ENCODE measurements around the gene UNK.
"Not testable (repeated sequence)": the region's sequence is repeated elsewhere in the genome, so short reads cannot be mapped to it uniquely, and the experiment has no call there.

The UNK gene

DNA sequence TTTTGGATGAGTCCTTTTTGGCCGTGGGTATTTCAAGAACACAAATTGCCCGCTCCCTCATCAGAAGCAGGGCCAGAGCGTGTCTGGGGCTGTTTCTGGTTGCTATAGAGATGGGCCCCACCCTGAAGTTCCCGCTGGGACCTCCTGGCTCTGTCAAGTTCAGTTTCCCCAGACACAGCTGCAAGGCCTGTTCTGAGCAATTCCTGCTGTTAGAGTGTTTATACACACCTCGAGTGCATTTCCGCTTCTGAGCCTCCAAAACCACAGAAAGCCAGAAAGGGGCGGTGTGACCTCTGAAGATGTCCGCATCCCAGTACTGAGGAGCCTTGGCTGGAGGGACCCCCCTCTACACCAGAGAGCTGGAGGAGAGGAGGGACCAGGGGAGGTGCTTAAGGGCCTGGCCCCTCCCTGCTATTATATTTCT is 79.9 kb downstream of the UNK start:
- CTCF ChIA-PET: interaction anchor here (0.6 kb wide), 2 partner anchors 117 to 372 kb away, joined by 3 read pairs; no protein-coding TSS in a partner anchor
- no peak for TF ChIP-seq TARDBP (IDR thresholded peaks at IDR 0.05)
- TF ChIP-seq ZNF384 (IDR thresholded peaks at IDR 0.05): no peak
- no peak for TF ChIP-seq FOXM1 (IDR thresholded peaks at IDR 0.05; ENCODE audit: borderline replicate concordance)
- no peak for TF ChIP-seq HDGF (IDR thresholded peaks at IDR 0.05; ENCODE audit: borderline replicate concordance)
- TF ChIP-seq L3MBTL2 (conservative IDR thresholded peaks at IDR 0.05): no peak
- no peak for TF ChIP-seq ELF4 (IDR thresholded peaks at IDR 0.05)
- no peak for TF ChIP-seq SP1 (IDR thresholded peaks at IDR 0.05)
- no peak for TF ChIP-seq LEF1 (IDR thresholded peaks at IDR 0.05; ENCODE audit: borderline replicate concordance)
- TF ChIP-seq NFRKB (IDR thresholded peaks at IDR 0.05): no peak
- TF ChIP-seq SUZ12 (IDR thresholded peaks at IDR 0.05): no peak
- TF ChIP-seq FOXK2 (IDR thresholded peaks at IDR 0.05): no peak
- no peak for TF ChIP-seq CTBP1 (IDR thresholded peaks at IDR 0.05; ENCODE audit: borderline replicate concordance)
- no peak for DNase-seq (ENCODE audit: extremely low spot score)
- POLR2A ChIA-PET: interaction anchor here (0.8 to 2.4 kb wide), 3 partner anchors 9 to 85 kb away, joined by 3 to 6 read pairs (median 4); partner anchors contain the start of gene WBP2

GRCh38 chr17:75864887-75865286 is 80.3 kb downstream of the UNK start:
- POLR2A ChIA-PET: interaction anchor here (0.8 to 2.4 kb wide), 3 partner anchors 10 to 85 kb away, joined by 3 to 6 read pairs (median 4); partner anchors contain the start of gene WBP2
- not testable (repeated sequence) for DNase-seq (ENCODE audit: extremely low spot score)
- CTCF ChIA-PET: interaction anchor here (0.6 to 0.7 kb wide), 3 partner anchors 26 to 372 kb away, joined by 3 to 4 read pairs (median 3); no protein-coding TSS in a partner anchor

DNA sequence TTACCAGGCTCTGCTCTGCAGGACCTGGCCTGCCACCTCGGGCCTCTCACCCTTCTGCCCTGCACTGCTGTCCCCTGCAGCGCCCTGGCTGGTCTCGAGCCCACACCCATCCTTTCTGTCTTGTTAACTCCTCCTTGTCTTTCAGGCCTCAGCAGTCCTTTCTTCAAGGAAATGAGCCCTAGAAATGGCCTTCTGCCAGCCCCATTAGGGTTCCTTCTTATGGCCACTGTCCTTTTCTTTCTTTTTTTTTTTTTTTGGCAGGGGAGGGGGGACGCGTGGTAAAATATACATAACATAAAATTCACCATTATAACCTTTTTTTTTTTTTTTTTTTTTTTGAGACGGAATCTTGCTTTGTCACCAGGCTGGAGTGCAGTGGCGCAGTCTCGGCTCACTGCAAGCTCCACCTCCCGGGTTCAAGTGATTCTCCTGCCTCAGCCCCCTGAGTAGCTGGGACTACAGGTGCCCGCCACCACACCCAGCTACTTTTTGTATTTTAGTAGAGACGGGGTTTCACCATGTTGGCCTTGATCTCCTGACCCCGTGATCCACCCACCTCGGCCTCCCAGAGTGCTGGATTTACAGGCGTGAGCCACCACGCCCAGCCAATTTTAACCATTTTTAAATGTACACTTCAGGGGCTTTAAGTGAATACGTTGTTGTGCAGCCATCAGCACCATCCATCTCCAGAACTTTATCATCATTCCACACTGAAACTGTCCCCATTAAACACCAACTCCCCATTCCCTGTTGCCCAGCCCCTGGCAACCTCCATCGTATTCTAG is 81.0 kb downstream of the UNK start:
- DNase-seq (ENCODE audit: extremely low spot score); POLR2A ChIA-PET: not testable (repeated sequence)
- CTCF ChIA-PET: interaction anchor here (0.7 kb wide), 1 partner anchor 26 kb away, joined by 4 read pairs; no protein-coding TSS in a partner anchor

DNA sequence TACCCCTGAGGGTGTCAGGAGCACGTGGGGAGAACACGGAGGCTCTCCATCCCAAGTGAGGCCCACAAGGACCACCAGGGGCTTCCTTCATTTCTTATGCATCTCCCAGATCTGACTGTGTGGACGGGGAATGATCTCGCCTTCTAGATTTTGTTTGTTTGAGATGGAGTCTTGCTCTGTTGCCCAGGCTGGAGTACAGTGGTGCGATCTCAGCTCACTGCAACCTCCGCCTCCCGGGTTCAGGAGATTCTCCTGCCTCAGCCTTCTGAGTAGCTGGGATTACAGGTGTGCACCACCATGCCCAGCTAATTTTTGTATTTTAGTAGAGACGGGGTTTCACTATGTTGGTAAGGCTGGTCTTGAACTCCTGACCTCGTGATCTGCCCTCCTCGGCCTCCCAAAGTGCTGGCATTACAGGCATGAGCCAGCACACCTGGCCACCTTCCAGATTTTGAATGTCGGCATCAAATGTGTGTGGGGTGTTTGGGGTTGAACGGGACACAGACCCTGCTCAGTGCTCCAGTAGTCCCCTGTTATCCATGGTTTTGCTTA is 84.2 kb downstream of the UNK start:
- DNase-seq (ENCODE audit: extremely low spot score): not testable (repeated sequence)
- ChIA-PET CTCF (interaction anchor here (1.5 kb wide), 1 partner anchor 137 kb away, joined by 3 read pairs; no protein-coding TSS in a partner anchor), POLR2A (interaction anchor here (1.6 kb wide), 1 partner anchor 14 kb away, joined by 5 read pairs; the partner anchor contains the start of gene WBP2)

DNA sequence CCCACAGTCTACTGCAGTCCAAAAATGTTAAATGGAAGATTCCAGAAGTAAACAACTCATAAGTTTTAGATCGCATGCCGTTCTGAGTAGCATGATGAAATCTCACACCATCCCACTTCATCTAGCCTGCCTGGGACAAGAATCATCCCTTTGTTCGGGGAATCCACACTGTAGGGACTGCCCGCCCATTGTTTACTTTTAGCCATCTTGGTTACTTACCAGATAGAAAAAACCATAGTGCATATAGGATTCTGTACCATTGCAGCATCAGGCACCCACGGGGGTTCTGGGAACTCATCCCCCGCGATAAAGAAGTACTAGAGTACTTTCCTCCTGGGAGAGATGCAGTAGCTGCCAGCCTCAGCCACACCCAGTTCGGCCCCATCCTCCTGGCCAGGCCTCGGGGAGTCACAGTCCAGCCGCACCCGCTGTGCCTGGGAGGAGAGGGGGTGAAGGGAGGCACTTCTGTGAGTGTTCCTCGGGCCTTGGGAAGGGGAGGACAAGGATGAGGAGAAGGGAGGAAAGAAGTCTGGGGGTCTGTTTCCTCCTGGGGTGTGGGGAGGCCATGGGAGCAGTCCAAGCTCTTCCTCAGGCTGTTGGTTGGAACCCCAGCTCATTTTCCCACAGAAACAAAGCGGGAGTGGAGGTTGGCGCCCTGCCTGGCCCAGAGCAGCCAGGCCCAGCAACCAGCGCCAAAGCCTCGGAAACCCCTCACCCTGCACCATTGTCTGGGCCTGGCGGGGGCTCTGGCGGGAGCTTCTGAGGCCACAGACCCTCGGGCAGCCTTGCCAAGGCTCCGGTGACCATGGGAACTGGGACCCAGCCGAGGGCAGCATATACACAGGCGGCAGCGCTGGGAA is 84.9 kb downstream of the UNK start:
- TF ChIP-seq SP1 (IDR thresholded peaks at IDR 0.05) (no peak), L3MBTL2 (conservative IDR thresholded peaks at IDR 0.05) (no peak), ARNT (IDR thresholded peaks at IDR 0.05) (no peak), FOXM1 (IDR thresholded peaks at IDR 0.05; ENCODE audit: borderline replicate concordance) (no peak), ZNF384 (IDR thresholded peaks at IDR 0.05) (no peak), CTBP1 (IDR thresholded peaks at IDR 0.05; ENCODE audit: borderline replicate concordance) (no peak), BHLHE40 (IDR thresholded peaks at IDR 0.05; ENCODE audit: borderline replicate concordance) (no peak), LEF1 (IDR thresholded peaks at IDR 0.05; ENCODE audit: borderline replicate concordance) (no peak), TARDBP (IDR thresholded peaks at IDR 0.05) (no peak), FOXK2 (IDR thresholded peaks at IDR 0.05) (no peak), ELF4 (IDR thresholded peaks at IDR 0.05) (no peak), NFRKB (IDR thresholded peaks at IDR 0.05) (no peak)
- TF ChIP-seq, protein P1, sequence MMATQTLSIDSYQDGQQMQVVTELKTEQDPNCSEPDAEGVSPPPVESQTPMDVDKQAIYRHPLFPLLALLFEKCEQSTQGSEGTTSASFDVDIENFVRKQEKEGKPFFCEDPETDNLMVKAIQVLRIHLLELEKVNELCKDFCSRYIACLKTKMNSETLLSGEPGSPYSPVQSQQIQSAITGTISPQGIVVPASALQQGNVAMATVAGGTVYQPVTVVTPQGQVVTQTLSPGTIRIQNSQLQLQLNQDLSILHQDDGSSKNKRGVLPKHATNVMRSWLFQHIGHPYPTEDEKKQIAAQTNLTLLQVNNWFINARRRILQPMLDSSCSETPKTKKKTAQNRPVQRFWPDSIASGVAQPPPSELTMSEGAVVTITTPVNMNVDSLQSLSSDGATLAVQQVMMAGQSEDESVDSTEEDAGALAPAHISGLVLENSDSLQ (IDR thresholded peaks at IDR 0.05): no peak
- ChIA-PET CTCF (interaction anchor here (1.5 kb wide), 1 partner anchor 136 kb away, joined by 3 read pairs; no protein-coding TSS in a partner anchor), POLR2A (interaction anchor here (1.2 to 1.6 kb wide), 2 partner anchors 15 to 89 kb away, joined by 5 read pairs; partner anchors contain the start of gene WBP2)
- DNase-seq (ENCODE audit: extremely low spot score): no peak

DNA sequence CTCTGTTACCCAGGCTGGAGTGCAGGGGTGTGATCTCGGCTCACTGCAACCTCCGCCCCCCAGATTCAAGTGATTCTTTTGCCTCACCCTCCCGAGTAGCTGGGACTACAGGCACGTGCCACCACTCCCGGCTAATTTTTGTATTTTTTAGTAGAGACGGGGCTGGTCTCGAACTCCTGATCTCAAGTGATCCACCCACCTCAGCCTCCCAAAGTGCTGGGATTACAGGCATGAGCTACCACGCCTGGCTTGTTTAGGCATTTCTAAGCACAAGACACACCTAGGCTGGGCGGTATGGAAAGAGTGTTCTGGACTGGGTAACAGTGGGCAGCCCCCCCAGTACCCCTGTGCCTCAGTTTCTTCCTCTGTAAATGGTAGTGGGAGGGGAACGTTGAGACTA is 85.6 kb downstream of the UNK start:
- CTCF ChIA-PET; DNase-seq (ENCODE audit: extremely low spot score): not testable (repeated sequence)
- POLR2A ChIA-PET: interaction anchor here (1.2 to 1.6 kb wide), 2 partner anchors 15 to 90 kb away, joined by 5 read pairs; partner anchors contain the start of gene WBP2

GRCh38 chr17:75872434-75873351 is 88.1 kb downstream of the UNK start:
- DNase-seq (ENCODE audit: extremely low spot score): no peak
- TF ChIP-seq HDGF (IDR thresholded peaks at IDR 0.05; ENCODE audit: borderline replicate concordance) (no peak), SUZ12 (IDR thresholded peaks at IDR 0.05) (no peak), FOXM1 (IDR thresholded peaks at IDR 0.05; ENCODE audit: borderline replicate concordance) (no peak), ELF4 (IDR thresholded peaks at IDR 0.05) (no peak), BHLHE40 (IDR thresholded peaks at IDR 0.05; ENCODE audit: borderline replicate concordance) (no peak), NFRKB (IDR thresholded peaks at IDR 0.05) (no peak), ZNF384 (IDR thresholded peaks at IDR 0.05) (no peak), ARNT (IDR thresholded peaks at IDR 0.05) (no peak), L3MBTL2 (conservative IDR thresholded peaks at IDR 0.05) (no peak), FOXK2 (IDR thresholded peaks at IDR 0.05) (no peak), TARDBP (IDR thresholded peaks at IDR 0.05) (no peak), CTBP1 (IDR thresholded peaks at IDR 0.05; ENCODE audit: borderline replicate concordance) (no peak)
- POLR2A ChIA-PET: interaction anchor here (1.0 to 1.7 kb wide), 4 partner anchors 15 to 93 kb away, joined by 3 to 6 read pairs (median 3); partner anchors contain the start of genes MRPL38 and WBP2
- CTCF ChIA-PET: interaction anchor here (1.3 to 3.9 kb wide), 3 partner anchors 12 to 27 kb away, joined by 5 to 33 read pairs (median 6); no protein-coding TSS in a partner anchor

All from HEK293T (cell line).